ENCODE data around the gene GPRC5C.

Gene GPRC5C

GRCh38 chr17:74457146-74457819 is 25.4 kb downstream of the GPRC5C start:
- POLR2A ChIA-PET (ENCODE audit: low non-redundant PET): no interaction called here
- H3K27ac ChIP-seq: peak overlapping the region; percentile 9; the same call in 1 of the 2 replicates
- CTCF ChIA-PET: interaction anchor here (0.6 to 3.2 kb wide), 14 partner anchors 11 to 349 kb away, joined by 3 to 56 read pairs (median 4); partner anchors contain the start of gene GPR142
- peak; percentile 68 for DNase-seq (ENCODE audit: low spot score)
- TF ChIP-seq, protein P1, sequence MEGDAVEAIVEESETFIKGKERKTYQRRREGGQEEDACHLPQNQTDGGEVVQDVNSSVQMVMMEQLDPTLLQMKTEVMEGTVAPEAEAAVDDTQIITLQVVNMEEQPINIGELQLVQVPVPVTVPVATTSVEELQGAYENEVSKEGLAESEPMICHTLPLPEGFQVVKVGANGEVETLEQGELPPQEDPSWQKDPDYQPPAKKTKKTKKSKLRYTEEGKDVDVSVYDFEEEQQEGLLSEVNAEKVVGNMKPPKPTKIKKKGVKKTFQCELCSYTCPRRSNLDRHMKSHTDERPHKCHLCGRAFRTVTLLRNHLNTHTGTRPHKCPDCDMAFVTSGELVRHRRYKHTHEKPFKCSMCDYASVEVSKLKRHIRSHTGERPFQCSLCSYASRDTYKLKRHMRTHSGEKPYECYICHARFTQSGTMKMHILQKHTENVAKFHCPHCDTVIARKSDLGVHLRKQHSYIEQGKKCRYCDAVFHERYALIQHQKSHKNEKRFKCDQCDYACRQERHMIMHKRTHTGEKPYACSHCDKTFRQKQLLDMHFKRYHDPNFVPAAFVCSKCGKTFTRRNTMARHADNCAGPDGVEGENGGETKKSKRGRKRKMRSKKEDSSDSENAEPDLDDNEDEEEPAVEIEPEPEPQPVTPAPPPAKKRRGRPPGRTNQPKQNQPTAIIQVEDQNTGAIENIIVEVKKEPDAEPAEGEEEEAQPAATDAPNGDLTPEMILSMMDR (conservative IDR thresholded peaks at IDR 0.05; ENCODE audit: low read depth): peak; percentile 96

DNA sequence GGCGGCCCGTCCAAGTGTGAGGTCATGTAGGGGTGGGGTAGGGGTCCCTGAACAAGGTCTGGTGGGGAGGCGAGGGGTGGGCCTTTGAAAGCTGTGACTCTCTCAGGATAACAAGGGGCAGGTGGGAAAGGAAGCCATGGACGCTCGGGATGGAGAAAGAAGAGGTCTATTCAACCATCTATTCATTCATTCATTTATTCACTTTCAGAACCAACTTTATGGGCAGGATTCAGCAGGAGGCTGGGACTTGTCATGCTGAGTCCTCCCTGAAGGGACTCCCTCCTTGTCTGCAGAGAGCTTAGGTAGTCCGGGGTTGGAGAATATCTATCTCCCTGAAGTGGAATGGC is 25.9 kb downstream of the GPRC5C start:
- CTCF ChIA-PET: interaction anchor here (0.6 to 3.2 kb wide), 11 partner anchors 11 to 302 kb away, joined by 3 to 56 read pairs (median 3); partner anchors contain the start of gene GPR142
- H3K27ac ChIP-seq: no peak overlapping the region
- POLR2A ChIA-PET (ENCODE audit: low non-redundant PET): no interaction called here
- TF ChIP-seq, protein P1 (conservative IDR thresholded peaks at IDR 0.05; ENCODE audit: low read depth): peak; percentile 34
- DNase-seq (ENCODE audit: low spot score): no peak

GRCh38 chr17:74458835-74459234 is 26.9 kb downstream of the GPRC5C start:
- POLR2A ChIA-PET (ENCODE audit: low non-redundant PET): interaction anchor here (0.6 kb wide), 1 partner anchor 629 kb away, joined by 3 read pairs; no protein-coding TSS in a partner anchor

DNA sequence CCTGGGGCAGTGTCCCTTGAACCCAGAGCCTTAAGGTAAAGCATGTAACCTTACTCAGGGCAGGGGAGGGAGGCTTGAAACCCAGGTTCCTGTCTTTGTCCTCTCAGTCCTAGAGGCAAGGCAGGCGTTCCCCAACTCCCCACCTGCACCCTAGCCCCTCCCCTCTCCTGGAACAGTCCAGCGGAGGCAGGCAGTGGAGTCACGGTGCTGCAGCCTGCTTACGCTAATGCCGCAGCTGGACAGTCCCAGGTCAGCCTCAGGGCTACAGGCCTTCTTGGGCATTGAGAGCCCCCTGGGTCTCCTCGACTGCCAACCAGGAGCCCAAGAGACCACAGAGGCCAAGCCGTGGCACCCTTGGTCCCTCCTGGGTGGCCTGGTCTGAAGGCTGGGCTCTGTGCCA is 27.7 kb downstream of the GPRC5C start:
- ChIA-PET POLR2A (ENCODE audit: low non-redundant PET) (no interaction called here), CTCF (interaction anchor here (0.6 to 3.2 kb wide), 2 partner anchors 80 to 139 kb away, joined by 3 to 56 read pairs; no protein-coding TSS in a partner anchor)
- TF ChIP-seq, protein P1 (conservative IDR thresholded peaks at IDR 0.05; ENCODE audit: low read depth): no peak
- H3K27ac ChIP-seq: no peak overlapping the region
- DNase-seq (ENCODE audit: low spot score): no peak

More at GRCh38 chr17:74458835-74459234, 26.9 kb downstream of the GPRC5C start:
- CTCF ChIA-PET: interaction anchor here (0.6 to 3.2 kb wide), 4 partner anchors 15 to 147 kb away, joined by 3 to 56 read pairs (median 6); no protein-coding TSS in a partner anchor
- no peak for DNase-seq (ENCODE audit: low spot score)
- no peak overlapping the region for H3K27ac ChIP-seq
- TF ChIP-seq, protein P1 (conservative IDR thresholded peaks at IDR 0.05; ENCODE audit: low read depth): no peak

- TF ChIP-seq, protein P1 (conservative IDR thresholded peaks at IDR 0.05; ENCODE audit: low read depth): no peak
- DNase-seq (ENCODE audit: low spot score): no peak
- H3K27ac ChIP-seq: no peak overlapping the region
- CTCF ChIA-PET: interaction anchor here (0.8 kb wide), 1 partner anchor 81 kb away, joined by 7 read pairs; no protein-coding TSS in a partner anchor
- POLR2A ChIA-PET (ENCODE audit: low non-redundant PET): no interaction called here
Measured at GRCh38 chr17:74460241-74460640, 28.4 kb downstream of the GPRC5C start.

DNA sequence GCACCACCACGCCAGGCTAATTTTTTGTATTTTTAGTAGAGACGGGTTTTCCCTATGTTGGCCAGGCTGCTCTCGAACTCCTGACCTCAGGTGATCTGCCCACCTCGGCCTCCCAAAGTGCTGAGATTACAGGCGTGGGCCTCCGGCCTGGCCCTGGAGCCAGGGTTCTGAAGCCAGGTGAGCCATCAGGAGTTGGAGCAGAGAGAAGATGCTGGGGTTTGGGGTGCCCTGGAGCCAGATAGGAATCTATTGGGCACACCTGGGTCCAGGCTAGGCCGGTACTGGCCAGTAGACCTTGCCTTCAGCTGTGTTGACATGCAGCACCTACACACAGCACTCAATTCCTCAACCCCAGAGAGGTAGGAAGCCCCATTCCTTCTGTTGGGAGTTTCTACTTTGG is 29.1 kb downstream of the GPRC5C start:
- DNase-seq (ENCODE audit: low spot score): no peak
- TF ChIP-seq, protein P1 (conservative IDR thresholded peaks at IDR 0.05; ENCODE audit: low read depth): no peak
- ChIA-PET CTCF (interaction anchor here (0.6 to 0.8 kb wide), 2 partner anchors 82 to 171 kb away, joined by 4 to 7 read pairs; no protein-coding TSS in a partner anchor), POLR2A (ENCODE audit: low non-redundant PET) (no interaction called here)
- H3K27ac ChIP-seq: no peak overlapping the region

All from RWPE1 (cell line).